ENCODE data around the gene CD4. TPM values are rescaled to one million over a fixed set of nuclear protein-coding genes. Genes with fewer than 3 reads are reported as not detected.

Gene CD4
- total and polyA plus RNA-seq, 2 of the 4 experiments (the other 2 are of a cell fraction) = 5.7 to 15.0 TPM

GRCh38 chr12:6853626-6854025 lies 64.3 kb downstream of the CD4 start:
- H4K91ac ChIP-seq (ENCODE audit: insufficient read depth, low read depth, low read length) = no peak overlapping the region
- H3K4me3 ChIP-seq (ENCODE audit: insufficient read depth, low read depth, low read length) = no peak overlapping the region
- ChIA-PET POLR2A (ENCODE audit: unreplicated experiment) (interaction anchor here (1.2 to 1.3 kb wide), 2 partner anchors 9 to 24 kb away, joined by 3 read pairs; no protein-coding TSS in a partner anchor), CTCF (interaction anchor here (1.0 to 3.3 kb wide), 3 partner anchors 12 to 100 kb away, joined by 3 to 10 read pairs (median 3); partner anchors contain the start of gene SPSB2)
- H2BK15ac ChIP-seq (ENCODE audit: low read depth, low read length) = no peak overlapping the region
- H3K56ac ChIP-seq (ENCODE audit: extremely low read depth, insufficient read depth, low read length) = no peak overlapping the region
- H3K9ac ChIP-seq (ENCODE audit: low read depth, low read length) = peak overlapping the region; percentile 54; the same call in 1 of the 2 replicates
- no TSS peak for BruUV-seq (replicated peaks)
- in situ Hi-C loops (cut with MboI; ENCODE audit: low sequenced_read_pairs) = no loop called here
- H2AFZ ChIP-seq (replicated peaks; ENCODE audit: low read length, poor library complexity) = no peak overlapping the region
- no peaks in the 10 kb centered on the region for H3K27me3 ChIP-seq (ENCODE audit: control insufficient read depth, insufficient read depth, low read length)
- H4K20me1 ChIP-seq (ENCODE audit: insufficient read depth, low read length) = peaks cover 15% of the 10 kb centered on the region
- H3K36me3 ChIP-seq (ENCODE audit: control insufficient read depth, insufficient read depth, low read length) = peaks cover 38% of the 10 kb centered on the region
- H4K8ac ChIP-seq (ENCODE audit: low read depth in 2 of 2, low read length in 2 of 2) = peak overlapping the region in 1 of 2 experiments; percentile 17; a peak in 2 of 4 replicates
- no peak overlapping the region for H2AK5ac ChIP-seq (ENCODE audit: low read depth, low read length)
- peaks cover 5% of the 10 kb centered on the region for H3K4me1 ChIP-seq (ENCODE audit: control insufficient read depth, insufficient read depth, low read length)
- H2BK20ac ChIP-seq (ENCODE audit: low read depth, low read length) = no peak overlapping the region
- no peak for ATAC-seq (ENCODE audit: low read depth)
- H2BK5ac ChIP-seq (ENCODE audit: low read depth, low read length, poor library complexity, severe bottlenecking) = peak overlapping the region; percentile 90
- no peak overlapping the region for H2BK120ac ChIP-seq (ENCODE audit: low read depth, low read length)
- H3K9me3 ChIP-seq (ENCODE audit: control insufficient read depth, insufficient read depth, low read length) = no peaks in the 10 kb centered on the region
- no peak overlapping the region for H3K4me2 ChIP-seq (ENCODE audit: low read depth, low read length)
- H3K23ac ChIP-seq (ENCODE audit: low read depth, low read length) = peak overlapping the region; percentile 53; the same call in 1 of the 2 replicates
- H4K5ac ChIP-seq (ENCODE audit: low read depth, low read length) = no peak overlapping the region
- H3K4ac ChIP-seq (ENCODE audit: low read depth, low read length) = 0 out of 2 replicates have a peak overlapping the region, but pooled peaks have one; percentile 85
- WGBS, 2 experiments (ENCODE audit: extremely low coverage in 2 of 2, insufficient read length in 1 of 2) = no CpG with 5 or more reads among the region's 1 CpG
- no peak overlapping the region for H3K18ac ChIP-seq (ENCODE audit: low read depth, low read length)
- H3K14ac ChIP-seq (replicated peaks; ENCODE audit: low read depth, low read length) = no peak overlapping the region
- dilution Hi-C loops (cut with HindIII; ENCODE audit: low sequenced_read_pairs, unreplicated experiment) = no loop called here
- DNase-seq = no peak
- intact Hi-C loops (cut with micrococcal nuclease) = loop anchor here (2.0 kb wide), 1 partner anchor 15 kb away; no protein-coding TSS in a partner anchor
- peaks cover 20 to 49% of the 10 kb centered on the region in 2 experiments for H3K79me1 ChIP-seq (ENCODE audit: low read depth in 1 of 2, low read length in 2 of 2)
- TF ChIP-seq POLR2A (IDR thresholded peaks at IDR 0.05; ENCODE audit: low read depth, low read length) = no peak
- TF ChIP-seq ELK1 (IDR thresholded peaks at IDR 0.05; ENCODE audit: borderline replicate concordance, low read depth, low read length) = no peak
- TF ChIP-seq FOS (IDR thresholded peaks at IDR 0.05; ENCODE audit: low read depth, low read length) = no peak
- no peak for TF ChIP-seq NFE2L2 (IDR thresholded peaks at IDR 0.05; ENCODE audit: low read depth, low read length)
- TF ChIP-seq CTCF (conservative IDR thresholded peaks at IDR 0.05; ENCODE audit: low read depth, low read length) = no peak
- TF ChIP-seq CEBPB (IDR thresholded peaks at IDR 0.05; ENCODE audit: low read depth, low read length) = no peak
- TF ChIP-seq MAZ (IDR thresholded peaks at IDR 0.05; ENCODE audit: borderline replicate concordance, low read depth, low read length) = no peak
- H3K9me1 ChIP-seq (ENCODE audit: insufficient read depth, low read length) = no peaks in the 10 kb centered on the region
- H2AK9ac ChIP-seq (replicated peaks; ENCODE audit: low read depth, low read length, poor library complexity) = no peak overlapping the region
- no peak overlapping the region for H3K27ac ChIP-seq (ENCODE audit: insufficient read depth, low read length)
